Measurements from ENCODE around the gene CISD3.
"Not testable (repeated sequence)": the region's sequence is repeated elsewhere in the genome, so short reads cannot be mapped to it uniquely, and the experiment has no call there.

CISD3 gene

DNA sequence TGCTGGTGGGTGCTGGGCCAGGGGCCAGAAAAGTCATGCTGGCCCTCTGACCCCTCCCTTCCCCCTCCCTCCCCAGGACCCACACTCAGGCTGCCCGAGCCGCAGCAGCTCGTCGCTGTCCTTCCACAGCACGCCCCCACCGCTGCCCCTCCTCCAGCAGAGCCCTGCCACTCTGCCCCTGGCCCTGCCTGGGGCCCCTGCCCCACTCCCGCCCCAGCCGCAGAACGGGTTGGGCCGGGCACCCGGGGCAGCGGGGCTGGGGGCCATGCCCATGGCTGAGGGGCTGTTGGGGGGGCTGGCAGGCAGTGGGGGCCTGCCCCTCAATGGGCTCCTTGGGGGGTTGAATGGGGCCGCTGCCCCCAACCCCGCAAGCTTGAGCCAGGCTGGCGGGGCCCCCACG is 8.3 kb upstream of the CISD3 start:
- TF ChIP-seq ZNF274 (IDR thresholded peaks at IDR 0.05; ENCODE audit: low read depth, low read length) (no peak), SUZ12 (IDR thresholded peaks at IDR 0.05; ENCODE audit: extremely low read depth, insufficient read depth, insufficient read length) (no peak), YY1 (IDR thresholded peaks at IDR 0.05; ENCODE audit: insufficient read depth, insufficient read length) (no peak)
- Histone ChIP-seq H3K27me3 (ENCODE audit: insufficient read depth, insufficient read length) (peaks cover 3% of the 10 kb centered on the region), H3K9me3 (ENCODE audit: insufficient read depth, low read length) (no peaks in the 10 kb centered on the region), H3K4me1 (ENCODE audit: insufficient read depth, insufficient read length) (peaks cover 15% of the 10 kb centered on the region), H3K9ac (ENCODE audit: insufficient read length, low read depth) (no peak overlapping the region), H3K4me3 (ENCODE audit: insufficient read length, low read depth) (no peak overlapping the region), H3K36me3 (ENCODE audit: insufficient read depth, insufficient read length, low read length) (peaks cover 3% of the 10 kb centered on the region)
- no peak for DNase-seq (ENCODE audit: low read depth, low spot score)

GRCh38 chr17:38724337-38724988 is 5.7 kb upstream of the CISD3 start:
- no peaks in the 10 kb centered on the region for H3K36me3 ChIP-seq (ENCODE audit: insufficient read depth, insufficient read length, low read length)
- no peak overlapping the region for H3K4me3 ChIP-seq (ENCODE audit: insufficient read length, low read depth)
- H3K9ac ChIP-seq (ENCODE audit: insufficient read length, low read depth): peak overlapping the region; percentile 42
- peaks cover 15% of the 10 kb centered on the region for H3K27me3 ChIP-seq (ENCODE audit: insufficient read depth, insufficient read length)
- peaks cover 19% of the 10 kb centered on the region for H3K4me1 ChIP-seq (ENCODE audit: insufficient read depth, insufficient read length)
- no peak for DNase-seq (ENCODE audit: low read depth, low spot score)
- no peaks in the 10 kb centered on the region for H3K9me3 ChIP-seq (ENCODE audit: insufficient read depth, low read length)
- TF ChIP-seq YY1 (IDR thresholded peaks at IDR 0.05; ENCODE audit: insufficient read depth, insufficient read length): no peak
- TF ChIP-seq ZNF274 (IDR thresholded peaks at IDR 0.05; ENCODE audit: low read depth, low read length): no peak
- no peak for TF ChIP-seq SUZ12 (IDR thresholded peaks at IDR 0.05; ENCODE audit: extremely low read depth, insufficient read depth, insufficient read length)

DNA sequence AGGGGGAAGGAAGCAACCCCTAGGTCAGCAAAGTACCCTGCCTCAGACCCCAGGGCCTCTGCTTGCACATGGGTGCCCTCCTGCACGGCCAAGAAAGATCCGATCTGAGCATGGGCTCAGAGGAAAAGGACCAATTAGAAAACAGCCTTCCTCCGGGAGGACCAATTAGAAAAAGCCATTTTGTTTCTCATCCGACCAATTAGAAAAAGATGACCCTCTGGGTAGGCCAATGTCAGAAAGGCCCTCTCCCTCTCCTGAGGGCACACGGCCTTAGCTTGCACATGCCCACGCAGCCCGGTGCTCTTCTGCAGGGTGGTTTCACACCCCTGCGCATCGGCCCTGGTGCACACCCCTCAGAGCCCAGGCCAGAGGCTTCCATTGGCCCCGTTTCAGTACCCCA is 5.1 kb upstream of the CISD3 start:
- H3K27me3 ChIP-seq (ENCODE audit: insufficient read depth, insufficient read length): peaks cover 15% of the 10 kb centered on the region
- no peaks in the 10 kb centered on the region for H3K9me3 ChIP-seq (ENCODE audit: insufficient read depth, low read length)
- TF ChIP-seq YY1 (IDR thresholded peaks at IDR 0.05; ENCODE audit: insufficient read depth, insufficient read length) (no peak), ZNF274 (IDR thresholded peaks at IDR 0.05; ENCODE audit: low read depth, low read length) (no peak), SUZ12 (IDR thresholded peaks at IDR 0.05; ENCODE audit: extremely low read depth, insufficient read depth, insufficient read length) (no peak)
- peaks cover 19% of the 10 kb centered on the region for H3K4me1 ChIP-seq (ENCODE audit: insufficient read depth, insufficient read length)
- H3K36me3 ChIP-seq (ENCODE audit: insufficient read depth, insufficient read length, low read length): no peaks in the 10 kb centered on the region
- no peak overlapping the region for H3K9ac ChIP-seq (ENCODE audit: insufficient read length, low read depth)
- H3K4me3 ChIP-seq (ENCODE audit: insufficient read length, low read depth): no peak overlapping the region
- DNase-seq (ENCODE audit: low read depth, low spot score): no peak

- not testable (repeated sequence) for H3K9ac ChIP-seq (ENCODE audit: insufficient read length, low read depth); DNase-seq (ENCODE audit: low read depth, low spot score); H3K4me3 ChIP-seq (ENCODE audit: insufficient read length, low read depth); H3K36me3 ChIP-seq (ENCODE audit: insufficient read depth, insufficient read length, low read length); H3K9me3 ChIP-seq (ENCODE audit: insufficient read depth, low read length)
- Histone ChIP-seq H3K4me1 (ENCODE audit: insufficient read depth, insufficient read length) (peaks cover 21% of the 10 kb centered on the region), H3K27me3 (ENCODE audit: insufficient read depth, insufficient read length) (peaks cover 13% of the 10 kb centered on the region)
Observed at GRCh38 chr17:38726145-38726544, 4.0 kb upstream of the CISD3 start.

DNA sequence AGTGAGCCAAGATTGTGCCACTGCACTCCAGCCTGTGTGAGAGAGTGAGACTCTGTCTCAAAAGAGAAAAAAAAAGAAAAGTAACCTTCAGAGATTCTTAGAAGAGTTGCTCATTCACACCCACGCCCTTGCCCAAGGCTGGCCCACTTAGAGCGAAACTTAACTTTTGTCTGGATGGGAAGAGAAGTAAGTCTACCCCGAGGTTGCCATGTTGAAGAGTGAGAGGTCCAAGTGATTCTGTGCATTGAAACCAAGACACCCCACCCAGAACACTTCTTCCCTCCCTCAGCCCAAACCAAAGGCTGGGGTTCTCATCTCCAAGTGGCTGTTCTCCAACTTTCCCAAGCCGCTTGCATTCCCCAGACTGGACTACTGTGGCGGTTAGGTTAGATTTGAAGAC is 2.4 kb upstream of the CISD3 start:
- no peak for DNase-seq (ENCODE audit: low read depth, low spot score)
- Histone ChIP-seq H3K9me3 (ENCODE audit: insufficient read depth, low read length) (no peaks in the 10 kb centered on the region), H3K9ac (ENCODE audit: insufficient read length, low read depth) (no peak overlapping the region), H3K27me3 (ENCODE audit: insufficient read depth, insufficient read length) (peaks cover 12% of the 10 kb centered on the region), H3K4me3 (ENCODE audit: insufficient read length, low read depth) (no peak overlapping the region), H3K4me1 (ENCODE audit: insufficient read depth, insufficient read length) (peaks cover 25% of the 10 kb centered on the region), H3K36me3 (ENCODE audit: insufficient read depth, insufficient read length, low read length) (peaks cover 14% of the 10 kb centered on the region)
- TF ChIP-seq YY1 (IDR thresholded peaks at IDR 0.05; ENCODE audit: insufficient read depth, insufficient read length): no peak
- TF ChIP-seq ZNF274 (IDR thresholded peaks at IDR 0.05; ENCODE audit: low read depth, low read length): no peak
- TF ChIP-seq SUZ12 (IDR thresholded peaks at IDR 0.05; ENCODE audit: extremely low read depth, insufficient read depth, insufficient read length): no peak

DNA sequence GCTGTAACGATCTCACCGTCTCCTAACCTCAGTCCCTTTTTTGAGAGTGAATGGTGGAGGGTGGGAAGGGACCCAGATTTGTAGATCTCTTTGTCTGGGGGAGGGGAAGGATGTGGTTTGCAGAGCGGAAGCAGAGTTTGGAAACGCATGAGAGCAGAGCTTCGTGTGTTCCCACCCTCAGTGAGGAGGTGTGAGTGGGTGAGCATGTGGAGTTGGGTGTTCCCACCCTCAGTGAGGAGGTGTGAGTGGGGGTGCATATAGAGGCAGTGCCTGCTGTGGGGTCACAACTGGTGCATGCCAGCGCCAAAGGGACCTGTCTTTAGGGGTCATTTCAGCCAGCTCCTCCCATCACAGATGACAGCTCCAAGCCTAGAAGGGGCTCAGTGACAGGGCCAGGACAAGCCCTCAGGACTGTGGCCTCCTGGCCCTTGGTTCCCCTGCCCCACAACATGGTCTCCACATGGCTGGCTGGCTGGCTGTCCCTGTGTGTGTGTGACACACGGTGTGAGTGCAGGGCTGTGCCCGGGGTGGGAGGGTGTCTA is 1.8 kb upstream of the CISD3 start:
- Histone ChIP-seq H3K36me3 (ENCODE audit: insufficient read depth, insufficient read length, low read length) (peaks cover 20% of the 10 kb centered on the region), H3K27me3 (ENCODE audit: insufficient read depth, insufficient read length) (peaks cover 12% of the 10 kb centered on the region), H3K4me3 (ENCODE audit: insufficient read length, low read depth) (no peak overlapping the region), H3K9ac (ENCODE audit: insufficient read length, low read depth) (no peak overlapping the region), H3K4me1 (ENCODE audit: insufficient read depth, insufficient read length) (peaks cover 22% of the 10 kb centered on the region), H3K9me3 (ENCODE audit: insufficient read depth, low read length) (no peaks in the 10 kb centered on the region)
- no peak for DNase-seq (ENCODE audit: low read depth, low spot score)
- TF ChIP-seq SUZ12 (IDR thresholded peaks at IDR 0.05; ENCODE audit: extremely low read depth, insufficient read depth, insufficient read length) (no peak), ZNF274 (IDR thresholded peaks at IDR 0.05; ENCODE audit: low read depth, low read length) (no peak), YY1 (IDR thresholded peaks at IDR 0.05; ENCODE audit: insufficient read depth, insufficient read length) (no peak)

DNA sequence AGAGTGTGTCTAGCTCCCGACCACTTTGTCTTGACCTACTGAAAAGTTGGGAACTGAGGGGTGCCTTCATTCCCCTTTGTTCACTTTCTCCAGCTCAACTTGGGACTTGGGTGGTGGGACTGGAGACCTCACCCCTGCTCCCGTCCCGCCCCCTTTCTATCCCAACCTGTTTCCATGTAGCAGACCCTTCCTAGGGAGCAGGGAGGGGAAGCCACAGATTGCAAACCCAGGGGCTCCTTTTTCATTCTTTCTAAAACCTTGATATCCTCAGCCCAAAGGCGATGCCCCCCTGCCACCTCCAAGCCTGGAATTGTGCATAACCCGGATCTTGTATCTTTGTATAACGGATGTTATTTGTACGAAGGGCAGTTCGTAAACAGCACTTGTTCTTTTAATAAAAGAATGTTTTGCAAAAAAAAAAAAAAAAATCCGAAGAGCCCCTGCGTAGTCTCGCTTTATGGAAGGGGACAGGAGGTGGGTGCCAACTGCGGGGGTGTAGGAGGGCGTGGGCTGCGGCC is 714 bp upstream of the CISD3 start:
- no peak for DNase-seq (ENCODE audit: low read depth, low spot score)
- Histone ChIP-seq H3K9me3 (ENCODE audit: insufficient read depth, low read length) (no peaks in the 10 kb centered on the region), H3K27me3 (ENCODE audit: insufficient read depth, insufficient read length) (peaks cover 12% of the 10 kb centered on the region), H3K4me1 (ENCODE audit: insufficient read depth, insufficient read length) (peaks cover 26% of the 10 kb centered on the region), H3K9ac (ENCODE audit: insufficient read length, low read depth) (peak overlapping the region; percentile 93), H3K36me3 (ENCODE audit: insufficient read depth, insufficient read length, low read length) (peaks cover 31% of the 10 kb centered on the region), H3K4me3 (ENCODE audit: insufficient read length, low read depth) (peak overlapping the region; percentile 49)
- no peak for TF ChIP-seq YY1 (IDR thresholded peaks at IDR 0.05; ENCODE audit: insufficient read depth, insufficient read length)
- TF ChIP-seq SUZ12 (IDR thresholded peaks at IDR 0.05; ENCODE audit: extremely low read depth, insufficient read depth, insufficient read length): no peak

Data from NT2/D1 (cell line).